GM21390 (cell line): Measurements from ENCODE around the gene CAMTA1.

ENCODE experiments used
- ATAC-seq: cut with Tn5 transposase; IDR thresholded peaks from one replicate; pipeline ENCODE4 v1.9.1; 2021; ENCODE audit not compliant: unreplicated experiment

Gene CAMTA1

DNA sequence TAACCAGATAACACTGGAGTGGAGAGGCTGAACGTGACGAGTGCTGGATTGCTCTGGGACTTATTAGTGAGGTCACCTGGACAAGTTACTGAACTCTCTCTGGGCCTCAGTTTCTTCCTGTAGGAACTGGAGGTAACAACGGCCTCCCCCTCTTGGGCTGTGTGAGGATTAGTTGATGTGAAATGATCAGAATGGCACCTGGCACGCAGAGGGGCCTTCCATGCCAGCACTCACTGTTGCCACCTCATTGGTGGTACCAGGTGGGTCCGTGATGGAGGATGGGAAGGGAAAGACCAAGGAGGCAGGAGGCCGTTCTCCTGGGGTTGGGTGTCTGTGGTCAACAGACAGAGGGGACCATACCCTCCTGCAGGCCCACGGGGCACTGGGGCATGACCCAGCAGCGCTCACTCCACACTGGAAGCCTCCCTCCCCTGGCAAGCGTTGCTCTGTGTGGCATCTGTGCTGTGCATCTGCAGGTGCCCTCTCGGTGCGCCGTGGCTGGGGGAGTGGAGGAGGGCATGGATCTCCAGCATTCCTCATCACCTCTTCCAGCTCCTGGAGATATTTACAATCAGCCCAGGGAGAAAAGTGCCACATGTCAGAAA lies 636.3 kb downstream of the CAMTA1 start:
- no peak for ATAC-seq

DNA sequence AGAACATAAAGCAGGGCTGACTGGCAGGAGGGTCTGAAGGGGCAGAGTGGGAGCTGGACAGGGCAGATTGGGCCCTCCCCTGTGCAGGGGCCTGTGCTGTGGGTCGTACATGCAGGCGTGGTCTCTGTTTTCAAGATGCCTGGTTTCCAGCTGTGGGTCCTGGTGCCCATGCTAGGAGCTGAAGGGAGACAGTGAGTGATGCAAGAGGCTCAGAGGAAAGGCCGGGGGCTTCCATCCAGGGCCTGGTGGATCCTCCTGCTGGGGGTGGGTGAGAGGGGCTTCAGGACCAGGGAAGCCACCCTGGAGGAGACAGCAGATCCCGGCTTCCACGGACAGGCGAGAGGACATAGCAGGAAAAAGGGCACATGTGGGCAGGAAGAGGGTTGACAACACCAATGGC lies 636.8 kb downstream of the CAMTA1 start:
- no peak for ATAC-seq

DNA sequence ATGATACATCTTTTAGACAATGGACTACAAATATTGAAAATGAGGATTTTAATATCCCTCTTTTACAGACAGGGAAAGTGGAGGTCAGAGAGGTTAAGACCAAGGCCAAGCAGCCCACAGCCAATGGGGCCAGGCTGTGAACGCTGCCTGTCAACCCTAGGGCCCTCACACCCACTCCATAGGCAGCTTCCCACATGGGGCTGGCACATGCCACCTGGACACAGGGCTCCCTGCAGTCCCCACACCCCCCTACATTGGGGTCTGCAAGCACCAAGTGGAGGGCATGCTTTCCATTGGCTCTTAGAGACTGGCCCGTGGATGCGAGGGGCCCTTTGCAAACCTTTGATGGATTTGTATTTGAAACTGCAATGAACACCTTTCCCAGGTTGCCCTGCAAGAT lies 637.3 kb downstream of the CAMTA1 start:
- ATAC-seq: no peak

DNA sequence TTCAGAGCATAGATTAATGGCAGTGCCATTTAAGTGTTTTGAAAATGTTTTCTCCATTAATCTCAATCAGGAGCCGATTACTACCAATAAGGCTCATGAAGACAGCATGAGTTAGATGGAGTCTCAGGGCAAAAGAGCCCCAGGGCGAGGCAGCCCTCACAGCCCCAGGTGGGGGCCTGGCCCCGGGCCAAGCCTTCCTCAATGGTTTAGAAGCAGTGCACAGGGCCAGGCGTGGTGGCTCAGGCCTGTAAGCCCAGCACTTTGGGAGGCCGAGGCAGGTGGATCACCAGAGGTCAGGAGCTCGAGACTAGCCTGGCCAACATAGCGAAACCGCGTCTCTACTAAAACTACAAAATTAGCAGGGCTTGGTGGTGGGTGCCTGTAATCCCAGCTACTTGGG lies 637.7 kb downstream of the CAMTA1 start:
- no peak for ATAC-seq

DNA sequence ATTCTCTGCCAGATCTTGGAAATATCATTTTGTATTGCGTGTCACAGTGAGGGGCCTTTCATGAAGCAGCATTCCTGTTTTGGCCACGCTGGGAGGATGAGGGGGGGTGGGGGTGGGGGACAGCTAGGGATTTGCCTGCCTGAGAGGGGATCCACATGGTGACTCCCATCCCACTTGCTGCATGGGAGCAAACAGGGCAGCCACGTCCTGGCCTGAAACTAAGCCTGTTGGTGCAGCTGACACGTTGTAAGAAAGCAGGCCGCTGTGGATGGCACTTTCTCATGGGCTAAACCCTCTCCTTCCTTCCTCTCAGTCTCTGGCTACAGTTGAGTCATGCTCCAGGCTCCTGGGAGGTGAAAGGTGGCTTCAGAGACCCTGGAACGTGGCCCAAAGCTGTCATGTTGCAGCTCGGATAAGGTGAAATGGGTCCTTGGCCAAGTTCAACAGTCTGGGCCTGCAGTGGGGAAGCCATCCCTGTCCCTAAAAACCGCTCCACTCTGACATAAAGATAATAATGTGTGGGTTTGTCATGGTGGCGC lies 639.2 kb downstream of the CAMTA1 start:
- ATAC-seq: no peak

DNA sequence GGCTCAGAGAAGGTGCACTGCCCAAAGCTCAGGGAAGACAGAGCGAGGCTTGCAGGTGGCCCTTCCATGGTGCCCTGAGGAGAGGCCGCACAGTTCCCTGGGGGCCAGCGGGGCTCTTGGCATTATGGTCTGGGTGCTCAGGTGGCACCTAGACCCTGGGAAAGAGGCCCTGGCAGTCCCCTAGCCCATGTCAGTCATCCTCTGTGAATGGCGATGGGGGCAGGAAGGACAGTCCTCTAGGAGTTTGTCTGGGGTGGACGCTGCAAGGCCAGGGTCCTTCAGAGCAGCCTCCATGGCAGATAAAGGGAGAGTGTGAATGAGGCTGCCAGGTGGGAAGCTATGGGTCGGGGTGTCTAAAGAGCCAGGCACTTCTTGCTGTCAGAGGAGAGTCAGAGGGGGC lies 640.0 kb downstream of the CAMTA1 start:
- ATAC-seq: no peak

DNA sequence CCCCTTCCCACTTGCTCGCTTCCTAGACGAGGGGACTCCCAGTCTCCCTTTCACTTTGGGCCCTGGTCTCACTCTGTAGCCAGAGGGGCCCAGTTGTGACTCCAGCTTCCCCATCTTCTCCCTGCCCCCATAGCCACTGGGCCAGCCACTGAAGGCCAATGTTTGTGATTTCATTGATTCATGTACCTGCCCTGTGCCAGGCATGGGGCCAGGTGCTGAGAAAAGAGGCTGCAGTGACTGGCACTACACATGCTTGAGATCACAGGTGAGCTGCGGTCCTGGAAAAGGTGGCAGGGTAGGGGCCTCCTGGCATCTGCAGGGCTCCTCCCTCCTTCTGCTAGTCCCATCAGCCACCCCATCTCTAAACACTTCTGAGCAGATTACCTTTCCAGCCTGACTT lies 640.5 kb downstream of the CAMTA1 start:
- ATAC-seq: no peak

DNA sequence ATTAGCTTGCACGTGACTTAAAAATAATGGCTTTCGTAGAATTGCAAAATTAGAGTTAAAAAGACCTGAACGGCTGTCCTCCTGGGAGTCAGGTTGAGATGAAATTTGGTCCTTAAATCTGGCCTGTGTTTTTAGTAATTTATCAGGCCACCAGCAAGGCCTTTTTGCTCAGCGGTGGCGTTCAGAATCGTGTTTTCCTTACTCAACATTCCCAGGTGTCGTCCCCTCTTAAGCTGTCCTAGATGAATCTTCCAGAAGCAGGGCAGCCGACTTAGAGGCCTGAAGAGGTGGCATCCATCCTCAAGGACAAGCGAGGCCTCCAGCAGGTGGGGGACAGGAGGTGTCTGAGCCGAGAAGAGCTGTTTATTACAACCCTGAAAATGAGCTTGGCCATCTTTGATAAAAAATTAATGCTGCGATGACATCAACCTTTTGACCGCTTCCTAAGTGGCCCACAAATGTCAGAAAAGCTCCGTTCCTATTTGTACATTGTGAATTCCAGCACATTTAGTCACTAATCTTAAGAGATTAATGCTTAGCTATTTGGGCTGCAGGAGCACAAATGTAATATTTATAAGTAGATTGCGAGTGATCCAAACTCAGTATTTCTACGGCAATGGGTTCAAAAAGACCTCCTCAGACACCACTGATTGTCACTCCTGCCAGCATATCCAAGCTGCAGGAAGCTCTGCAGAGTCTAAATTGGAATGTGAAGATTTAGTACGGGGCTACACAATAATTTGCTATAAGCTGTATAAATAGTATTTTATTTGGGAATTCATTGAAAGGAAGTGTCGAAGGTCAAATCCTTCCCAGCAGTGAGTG lies 641.7 kb downstream of the CAMTA1 start:
- no peak for ATAC-seq

DNA sequence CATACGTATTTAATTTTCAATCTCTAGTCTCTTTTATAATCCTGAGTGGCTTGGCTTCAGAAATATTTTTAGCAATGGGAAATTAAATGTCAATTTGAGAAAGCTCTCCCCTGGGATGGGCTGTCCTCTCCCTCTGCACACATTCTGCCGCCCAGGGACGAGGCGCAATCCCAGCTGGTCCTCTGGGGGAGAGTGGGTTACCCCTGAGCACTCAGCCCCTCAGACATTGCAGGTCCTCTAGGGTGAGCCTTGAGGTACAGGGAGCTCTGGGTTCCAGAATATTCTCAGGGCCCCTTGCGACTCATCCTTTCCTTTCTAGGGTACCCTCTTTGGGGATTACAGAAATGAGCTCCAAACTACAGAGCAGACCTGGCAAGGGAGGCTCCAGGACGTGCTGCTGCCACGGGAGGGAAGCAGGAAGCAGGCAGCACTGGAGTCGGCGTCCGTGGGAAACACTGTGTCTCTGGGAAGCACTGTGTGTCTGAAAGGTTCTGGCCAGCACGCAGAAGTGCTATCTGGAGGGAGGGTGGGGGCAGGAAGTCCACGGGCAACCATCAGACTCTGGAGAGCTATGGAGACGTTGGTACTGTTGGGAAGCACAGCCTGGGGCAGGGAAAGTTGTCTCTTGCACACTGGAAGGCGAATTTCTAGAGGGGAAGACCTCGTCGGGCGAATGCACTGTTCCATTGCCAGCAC lies 642.5 kb downstream of the CAMTA1 start:
- ATAC-seq: no peak

DNA sequence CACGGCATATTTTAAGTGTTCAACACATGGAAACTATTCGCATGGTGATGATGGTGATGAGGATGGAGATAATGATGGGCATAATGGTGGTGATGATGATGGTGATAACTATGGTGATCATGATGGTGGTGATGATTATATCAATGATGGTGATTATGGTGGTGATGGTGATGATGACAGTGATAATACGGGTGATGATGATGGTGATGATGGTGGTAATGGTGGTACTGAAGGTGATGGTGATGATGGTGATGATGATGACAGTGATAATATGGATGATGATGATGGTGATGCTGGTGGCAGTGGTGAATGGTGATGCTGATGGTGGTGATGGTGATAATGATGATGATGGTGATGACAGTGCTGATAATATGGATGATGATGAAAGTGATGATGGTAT lies 644.0 kb downstream of the CAMTA1 start:
- ATAC-seq: no peak

DNA sequence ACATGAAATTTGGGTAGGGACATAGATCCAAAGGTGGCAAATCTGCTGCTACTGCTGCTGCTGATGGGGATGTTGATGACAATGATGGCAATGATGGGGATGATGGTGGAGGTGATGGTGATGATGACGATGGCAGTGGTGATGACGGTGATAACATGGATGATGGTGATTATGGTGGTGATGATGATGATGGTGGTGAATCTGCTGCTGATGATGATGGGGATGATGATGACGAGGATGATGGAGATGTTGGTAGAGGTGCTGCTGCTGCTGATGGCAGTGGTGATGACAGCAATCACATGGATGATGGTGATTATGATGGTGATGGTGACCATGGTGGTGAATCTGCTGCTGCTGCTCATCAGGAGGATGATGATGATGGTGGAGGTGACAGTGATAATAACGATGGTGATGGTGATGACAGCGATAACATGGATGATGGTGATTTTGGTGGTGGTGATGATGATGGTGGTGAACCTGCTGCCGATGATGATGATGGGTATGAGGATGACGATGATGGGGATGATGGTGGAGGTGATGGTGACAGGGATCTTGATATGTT lies 644.9 kb downstream of the CAMTA1 start:
- ATAC-seq: no peak

DNA sequence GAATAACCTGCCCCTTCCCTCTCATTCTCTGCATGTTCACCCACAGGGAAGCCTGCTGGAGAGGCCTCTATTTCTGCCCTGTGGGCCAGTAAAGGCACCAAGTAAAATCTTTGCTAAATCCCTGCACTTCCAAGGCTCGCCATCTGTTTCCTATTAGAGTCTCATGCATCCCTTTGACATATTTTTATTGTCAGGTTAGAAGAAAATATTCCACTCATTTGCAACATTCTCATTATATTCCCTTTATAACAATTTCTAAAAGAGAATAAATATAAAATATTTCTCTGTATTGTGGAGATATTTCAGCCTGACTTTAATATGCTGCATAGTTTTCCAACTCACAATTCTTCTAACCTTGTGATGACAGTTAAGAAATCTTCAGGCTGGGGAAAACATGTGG lies 645.4 kb downstream of the CAMTA1 start:
- no peak for ATAC-seq

DNA sequence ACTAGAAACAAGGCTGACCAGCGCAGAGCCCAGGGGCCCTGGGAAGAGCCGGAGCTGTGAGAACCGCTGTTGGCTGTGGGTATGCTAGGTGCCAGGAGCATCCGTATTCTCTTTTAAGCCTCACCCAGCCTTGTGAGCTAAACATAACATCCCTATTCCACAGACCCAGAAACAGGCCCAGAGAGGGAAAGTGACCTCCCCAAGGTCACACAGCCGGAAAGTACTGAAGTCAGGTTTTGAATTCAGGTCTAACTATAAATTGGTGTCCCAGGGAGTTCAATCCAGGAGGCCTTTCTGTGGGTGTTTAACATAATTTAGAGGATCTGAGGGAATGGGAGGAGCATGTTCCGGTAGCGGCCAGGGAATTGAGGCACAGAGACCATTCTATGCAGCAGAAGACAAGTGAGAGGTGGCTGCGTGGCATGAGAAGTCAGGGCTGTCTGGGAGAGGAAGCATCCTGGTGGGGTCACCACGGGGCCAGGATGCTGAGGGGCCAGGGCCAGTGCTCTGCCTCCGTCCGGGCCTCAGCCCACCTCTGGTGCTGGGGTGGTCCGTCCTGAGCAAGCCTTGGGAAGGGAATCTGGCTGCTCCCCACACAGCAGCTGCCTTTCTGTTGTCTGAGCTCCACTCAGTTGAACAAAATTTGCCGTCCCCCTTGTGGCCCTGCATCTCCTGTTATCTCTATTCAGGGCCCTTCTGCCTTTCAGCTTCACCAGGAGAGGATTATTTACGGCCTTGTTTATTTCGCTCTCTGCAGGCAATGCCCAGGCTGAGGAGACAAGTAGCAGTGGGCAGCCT lies 647.0 kb downstream of the CAMTA1 start:
- no peak for ATAC-seq

DNA sequence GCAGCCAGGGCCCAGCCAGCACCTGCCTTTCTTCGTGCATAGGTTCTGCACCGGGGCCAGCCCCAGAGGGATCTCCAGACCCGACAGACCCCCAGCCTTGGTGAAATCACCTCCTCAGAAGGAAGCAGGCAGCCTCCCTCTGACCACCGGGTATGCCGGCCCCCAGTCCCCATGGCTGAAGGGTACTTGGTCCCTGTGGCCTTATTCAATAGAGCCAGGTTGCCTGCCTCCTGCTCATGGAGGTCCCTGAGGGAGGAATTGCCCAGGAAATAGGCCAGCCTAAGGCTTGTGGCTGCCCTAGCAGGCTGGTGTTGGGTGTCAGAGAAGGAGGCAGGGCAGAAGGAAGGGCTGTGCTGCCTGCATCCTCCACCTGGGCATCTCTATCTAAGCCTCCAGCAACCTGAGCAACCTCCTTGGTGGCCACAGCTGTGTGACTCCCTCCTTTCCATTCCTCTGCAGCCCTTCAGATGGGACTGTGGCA lies 647.7 kb downstream of the CAMTA1 start:
- no peak for ATAC-seq

DNA sequence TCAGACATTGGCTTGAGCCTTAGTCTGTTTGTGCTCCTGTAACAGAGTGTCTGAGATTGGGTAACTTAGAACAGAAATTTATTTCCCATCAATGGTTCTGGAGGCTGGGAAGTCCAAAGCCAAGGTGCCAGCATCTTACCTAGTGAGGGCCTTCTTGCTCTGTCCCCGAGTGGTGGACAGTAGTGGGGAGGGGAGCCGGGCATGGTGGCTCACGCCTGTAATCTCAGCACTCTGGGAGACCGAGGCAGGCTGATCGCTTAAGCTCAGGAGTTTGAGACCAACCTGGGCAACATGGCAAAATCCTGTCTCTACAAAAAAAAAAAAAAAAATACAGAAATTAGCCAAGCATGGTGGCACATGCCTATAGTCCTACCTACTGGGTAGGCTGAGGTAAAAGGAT lies 649.3 kb downstream of the CAMTA1 start:
- ATAC-seq: no peak

DNA sequence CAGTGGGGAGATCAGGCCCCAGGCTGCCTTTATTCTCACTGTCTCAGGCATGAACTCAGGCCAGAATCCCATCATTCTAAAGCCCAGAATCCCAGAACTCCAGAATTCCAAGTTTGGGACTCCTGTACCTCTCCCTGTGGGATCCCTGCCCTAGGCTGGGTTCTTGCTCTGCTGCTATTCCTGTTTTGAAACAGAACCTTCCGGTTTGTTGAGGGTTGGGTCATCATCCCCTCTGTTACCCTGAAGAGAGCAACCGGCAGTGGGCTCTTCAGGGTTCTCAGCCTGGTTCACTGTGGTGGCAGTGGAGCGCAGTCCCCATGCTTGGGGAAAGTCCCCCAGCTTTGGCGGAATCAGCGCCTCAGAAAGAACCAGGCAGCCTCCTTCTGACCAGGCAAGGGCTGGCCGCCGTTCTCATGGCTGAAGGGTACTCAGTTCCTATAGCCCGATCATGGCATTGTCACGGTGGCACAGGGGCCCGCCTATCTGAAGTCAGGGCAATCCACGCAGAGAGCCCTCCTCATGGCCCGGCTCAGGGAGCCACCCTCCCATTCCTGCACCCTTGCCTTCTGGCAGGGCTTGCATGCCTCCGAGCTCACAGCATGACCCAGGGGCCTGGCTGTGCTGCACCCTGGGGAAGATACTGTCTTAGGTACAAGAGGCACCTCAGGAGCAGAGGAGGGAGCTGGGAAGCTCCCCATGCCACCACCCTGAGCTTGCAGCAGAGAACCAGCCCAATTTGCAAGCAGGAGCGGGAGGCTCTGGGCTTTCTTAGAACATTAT lies 650.2 kb downstream of the CAMTA1 start:
- ATAC-seq: no peak

DNA sequence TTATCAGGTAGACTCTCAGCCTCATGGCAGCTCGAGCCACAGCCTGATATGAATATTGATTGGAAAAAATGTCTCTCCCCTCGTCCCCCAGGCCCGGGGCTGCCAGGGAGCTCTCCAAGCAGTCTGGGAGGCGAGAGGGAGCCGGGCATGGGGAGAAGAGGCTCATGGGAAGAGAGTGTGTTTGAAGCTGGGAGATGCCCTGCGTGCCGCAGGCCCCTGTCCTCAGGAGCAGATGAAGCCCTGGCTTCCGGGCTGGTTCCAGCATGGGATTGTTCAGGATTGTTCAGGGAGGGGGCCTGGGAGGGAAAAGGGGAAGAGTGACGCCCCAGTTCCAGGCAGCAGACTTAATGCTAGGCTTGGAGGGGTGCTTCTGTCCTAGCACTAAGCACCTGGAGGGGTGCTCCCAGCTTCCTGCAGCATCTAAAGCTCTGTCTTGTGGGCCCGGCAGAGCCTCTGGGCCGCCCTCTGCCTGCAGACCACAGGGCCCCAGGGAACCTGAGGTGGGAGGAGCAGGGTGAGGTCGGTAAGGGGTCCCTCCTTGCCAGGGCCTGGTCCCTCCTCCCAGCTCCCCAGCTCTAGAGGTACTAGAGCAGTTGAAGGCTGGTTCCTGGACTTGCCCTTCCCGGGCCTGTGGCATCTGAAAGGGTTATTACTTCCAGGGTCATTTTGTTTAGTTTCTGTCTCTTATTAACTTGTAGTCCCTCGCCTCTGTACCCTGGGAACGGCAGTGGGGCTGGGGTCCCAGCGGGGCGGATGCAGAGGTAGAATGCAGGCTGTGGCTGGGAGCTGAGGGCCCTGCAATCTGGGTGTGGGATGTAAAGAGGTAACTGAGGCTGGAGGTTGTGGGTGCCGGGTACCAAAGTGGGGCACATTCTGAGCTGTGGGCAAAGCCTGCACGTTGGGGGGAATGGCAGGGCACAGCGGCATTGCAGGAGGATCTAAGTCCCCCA lies 651.1 kb downstream of the CAMTA1 start:
- ATAC-seq: no peak

DNA sequence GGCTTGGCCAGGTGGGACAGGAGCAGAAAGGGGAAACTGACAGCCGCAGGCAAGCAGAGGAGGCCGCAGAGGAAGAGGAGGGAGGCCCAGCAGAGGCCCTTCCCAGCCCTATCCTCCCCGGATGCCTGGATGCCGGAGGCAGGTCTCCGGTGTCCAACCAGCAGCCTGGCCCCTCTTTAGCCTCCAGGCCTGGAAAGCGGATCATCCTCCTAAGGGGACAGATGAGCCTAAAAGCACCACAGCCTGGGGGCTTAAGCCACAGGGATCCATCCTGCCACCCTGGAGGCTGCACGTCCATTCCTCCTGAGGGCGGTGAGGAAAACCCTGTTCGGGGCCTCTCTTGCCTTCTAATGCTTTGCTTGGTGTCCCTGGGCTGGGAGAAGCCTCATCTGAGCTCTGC lies 651.8 kb downstream of the CAMTA1 start:
- no peak for ATAC-seq
